ENCODE measurements around the gene RB1.
"Not testable (repeated sequence)": the region's sequence is repeated elsewhere in the genome, so short reads cannot be mapped to it uniquely, and the experiment has no call there.

RB1 gene

GRCh38 chr13:48297131-48297786 is 6.3 kb upstream of the RB1 start:
- no peak for DNase-seq (ENCODE audit: low read depth in 3 of 3)

GRCh38 chr13:48299591-48299990 is 4.0 kb upstream of the RB1 start:
- no peak for DNase-seq (ENCODE audit: low read depth in 3 of 3)

DNA sequence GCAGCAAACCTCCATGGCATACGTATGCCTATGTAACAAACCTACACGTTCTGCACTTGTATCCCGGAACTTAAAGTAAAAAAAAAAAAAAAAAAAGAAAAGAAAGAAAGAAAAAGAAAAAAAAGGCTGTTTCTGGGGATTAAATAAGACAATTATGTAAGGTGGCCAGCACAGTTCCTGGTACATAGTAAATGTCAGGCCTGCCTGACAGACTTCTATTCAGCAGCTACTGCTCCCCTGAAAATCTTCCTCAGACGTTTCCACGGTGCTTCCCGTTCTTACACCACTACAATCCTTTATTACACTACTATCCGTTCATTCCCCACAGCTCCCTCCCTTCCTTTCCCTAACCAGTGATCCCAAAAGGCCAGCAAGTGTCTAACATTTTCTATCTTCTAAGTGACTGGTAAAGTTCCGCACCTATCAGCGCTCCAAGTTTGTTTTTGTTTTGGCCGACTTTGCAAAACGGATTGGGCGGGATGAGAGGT is 636 bp upstream of the RB1 start:
- no peak for DNase-seq (ENCODE audit: low read depth in 3 of 3)

DNA sequence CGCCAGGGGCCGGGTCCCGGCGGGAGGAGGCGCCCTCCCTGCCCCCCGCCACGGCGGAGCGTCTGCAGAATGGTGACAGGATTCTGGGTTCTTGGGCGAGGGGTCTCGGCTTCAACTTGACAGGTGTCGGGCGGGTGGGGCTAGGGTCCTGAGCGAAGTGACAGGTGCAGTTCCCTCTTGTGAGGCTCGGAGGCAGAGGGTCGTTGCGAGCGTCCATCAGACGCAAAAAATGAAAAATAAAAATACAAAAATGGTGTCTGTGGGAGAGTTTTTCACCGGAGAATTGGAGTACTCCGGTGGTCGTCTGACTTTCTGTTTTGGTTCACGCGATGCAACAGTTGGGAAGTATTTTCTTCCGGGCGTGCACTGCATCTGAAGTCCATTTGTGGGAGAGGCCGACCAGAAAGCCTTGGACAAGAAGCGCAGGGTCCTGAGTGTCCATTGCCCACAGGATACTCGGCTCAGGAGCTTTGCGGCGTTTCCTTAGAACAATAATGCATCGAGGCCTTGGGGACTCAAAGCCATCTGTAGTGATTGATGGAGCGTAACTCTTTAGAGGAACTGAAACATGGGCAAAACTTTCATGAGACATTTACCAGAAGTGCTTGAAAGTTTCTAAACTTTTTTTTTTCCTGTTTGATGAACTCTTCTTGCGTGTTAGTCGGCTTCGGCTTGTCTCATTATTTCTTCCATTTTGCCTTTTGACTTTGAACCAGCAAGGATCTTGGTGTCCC is 759 bp downstream of the RB1 start:
- DNase-seq (ENCODE audit: low read depth in 3 of 3): no peak

GRCh38 chr13:48311223-48311622 is 7.7 kb downstream of the RB1 start:
- no peak for DNase-seq (ENCODE audit: low read depth in 3 of 3)

DNA sequence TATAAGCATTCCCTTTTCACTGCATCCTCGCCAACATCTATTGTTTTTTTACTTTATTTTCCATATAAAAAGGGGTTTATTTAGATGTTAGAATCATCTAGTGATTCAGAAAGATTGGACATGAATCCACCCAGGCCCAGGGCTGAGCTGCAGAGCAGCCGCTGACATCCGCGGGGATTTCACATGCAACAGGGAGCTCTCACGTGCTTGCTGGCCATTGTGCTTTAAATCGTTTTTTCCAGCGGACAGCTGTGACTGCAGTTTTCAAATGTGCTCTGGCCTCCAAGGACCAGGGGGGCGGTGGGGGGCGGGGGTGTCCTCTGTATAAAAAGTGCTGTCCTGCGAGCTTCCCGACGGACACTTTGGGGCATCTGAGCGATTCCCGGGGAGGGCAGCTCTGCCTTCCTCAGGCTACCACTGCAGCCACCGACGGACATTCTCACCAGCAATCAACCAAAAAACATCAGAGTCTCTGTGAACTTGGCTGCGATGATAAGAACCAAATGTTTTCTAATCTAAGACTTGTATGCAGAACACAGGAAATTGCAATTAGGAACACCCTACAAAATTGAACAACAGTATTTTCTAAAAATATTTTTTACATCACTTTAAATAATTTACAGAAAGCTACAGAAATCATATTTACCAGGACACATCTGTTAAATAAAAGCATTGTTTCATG is 12.6 kb downstream of the RB1 start:
- DNase-seq (ENCODE audit: low read depth in 3 of 3): no peak

DNA sequence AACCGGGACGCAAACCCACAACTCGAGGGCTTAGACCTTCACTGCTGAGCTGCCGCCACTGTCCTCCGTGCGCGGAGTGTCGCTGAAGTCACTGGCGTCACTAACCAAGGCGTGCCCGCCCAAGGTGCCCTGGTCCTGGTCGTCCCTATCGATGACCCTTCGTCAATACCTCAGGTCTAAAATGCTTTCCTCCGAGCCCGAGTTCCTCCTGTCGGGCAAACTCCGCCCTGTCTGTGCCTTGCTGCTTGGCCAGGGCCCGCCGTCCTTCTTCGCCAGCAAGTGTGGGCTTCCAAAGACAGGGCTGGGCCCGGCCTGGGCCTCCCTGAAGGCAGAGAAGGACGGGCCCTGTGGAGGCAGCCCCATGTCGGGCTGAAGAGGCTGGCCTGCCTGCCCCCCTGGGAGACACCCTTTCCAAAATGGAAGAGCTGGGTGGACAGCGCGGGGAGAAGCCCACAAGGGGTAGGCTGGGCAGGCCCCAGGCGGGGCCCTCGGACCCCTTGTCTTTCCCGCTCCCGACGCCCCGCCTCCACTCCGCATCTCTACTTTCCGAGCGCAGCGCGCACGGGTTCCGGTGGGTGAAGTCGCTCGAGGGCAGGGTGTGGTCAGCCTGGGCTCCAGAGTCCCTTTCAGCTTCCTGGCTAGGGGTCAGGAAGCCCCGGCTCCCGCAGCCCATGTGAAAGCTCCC is 13.4 kb downstream of the RB1 start:
- no peak for DNase-seq (ENCODE audit: low read depth in 3 of 3)

- DNase-seq (ENCODE audit: low read depth in 3 of 3): no peak
Measured at GRCh38 chr13:48317511-48318376, 14.2 kb downstream of the RB1 start.

DNA sequence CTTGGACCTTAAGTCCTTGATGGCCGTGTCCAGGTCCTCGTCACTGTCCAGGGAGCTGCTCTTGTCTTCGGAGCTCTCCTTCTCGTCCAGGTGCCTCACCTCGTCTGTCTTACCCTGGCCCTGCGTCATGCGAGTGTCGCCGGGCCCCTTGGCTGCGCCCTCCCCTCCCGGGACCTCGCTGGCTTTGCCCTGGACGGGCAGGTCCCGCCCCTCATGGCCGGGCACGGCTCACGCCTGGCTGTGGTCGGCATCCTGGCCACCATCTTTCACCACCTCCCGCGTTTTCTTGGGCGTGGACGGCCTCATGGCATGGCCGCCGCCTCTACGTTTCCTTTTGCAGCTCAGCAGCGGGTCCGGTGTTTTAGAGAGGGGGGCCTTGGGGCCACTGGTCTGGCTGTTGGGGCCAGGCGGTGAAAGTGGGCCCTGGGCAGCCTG is 14.8 kb downstream of the RB1 start:
- no peak for DNase-seq (ENCODE audit: low read depth in 3 of 3)

DNA sequence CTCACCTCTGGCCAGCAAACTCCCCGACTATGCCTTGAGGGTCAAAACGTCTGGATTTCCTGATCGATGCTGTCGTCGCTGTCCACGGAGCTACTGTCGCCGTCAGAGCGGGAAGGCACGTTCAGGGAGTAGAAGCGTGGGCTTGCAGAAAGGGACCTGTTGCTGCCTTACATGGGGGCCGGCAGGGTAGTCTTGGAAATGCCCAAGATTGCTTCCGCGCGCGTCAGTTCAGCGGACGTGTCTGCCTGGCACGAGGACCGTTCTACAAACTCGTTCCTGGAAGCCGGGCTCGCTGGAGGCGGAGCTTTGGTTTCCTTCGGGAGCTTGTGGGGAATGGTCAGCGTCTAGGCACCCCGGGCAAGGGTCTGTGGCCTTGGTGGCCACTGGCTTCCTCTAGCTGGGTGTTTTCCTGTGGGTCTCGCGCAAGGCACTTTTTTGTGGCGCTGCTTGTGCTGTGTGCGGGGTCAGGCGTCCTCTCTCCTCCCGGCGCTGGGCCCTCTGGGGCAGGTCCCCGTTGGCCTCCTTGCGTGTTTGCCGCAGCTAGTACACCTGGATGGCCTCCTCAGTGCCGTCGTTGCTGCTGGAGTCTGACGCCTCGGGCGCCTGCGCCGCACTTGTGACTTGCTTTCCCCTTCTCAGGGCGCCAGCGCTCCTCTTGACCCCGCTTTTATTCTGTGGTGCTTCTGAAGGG is 15.4 kb downstream of the RB1 start:
- no peak for DNase-seq (ENCODE audit: low read depth in 3 of 3)

- no peak for DNase-seq (ENCODE audit: low read depth in 3 of 3)
Measured at GRCh38 chr13:48319531-48320398, 16.2 kb downstream of the RB1 start.

GRCh38 chr13:48320399-48320790 is 16.8 kb downstream of the RB1 start:
- no peak for DNase-seq (ENCODE audit: low read depth in 3 of 3)

DNA sequence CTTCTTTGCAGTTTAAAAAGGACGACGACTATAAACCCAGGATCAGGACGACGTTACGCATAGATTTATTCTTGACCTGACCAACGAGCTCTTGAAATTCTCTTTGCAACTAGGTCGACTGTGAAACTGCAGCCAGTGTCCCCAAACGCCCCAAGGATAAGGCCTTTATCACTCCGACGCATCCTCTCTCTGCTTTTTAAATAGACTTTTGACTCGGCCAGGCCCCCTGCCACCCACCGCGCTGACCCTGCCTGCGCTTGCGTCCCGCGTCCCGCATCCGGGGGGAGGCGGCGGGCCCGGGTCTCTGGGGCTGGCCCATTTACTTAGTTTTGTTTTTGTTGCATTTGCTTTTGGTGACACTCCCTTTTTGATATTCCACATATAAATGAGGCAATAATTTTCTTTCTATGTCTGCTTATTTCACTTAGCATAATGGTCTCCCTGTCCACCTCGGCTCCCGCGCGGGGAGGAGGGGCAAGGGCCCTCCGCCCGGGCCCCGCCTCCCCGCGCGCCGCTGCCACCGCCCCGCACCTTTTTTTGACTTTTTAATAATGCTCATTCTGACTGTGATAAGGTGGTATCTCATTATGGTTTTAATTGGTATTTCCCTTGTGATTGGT is 17.4 kb downstream of the RB1 start:
- DNase-seq (ENCODE audit: low read depth in 3 of 3): no peak

DNA sequence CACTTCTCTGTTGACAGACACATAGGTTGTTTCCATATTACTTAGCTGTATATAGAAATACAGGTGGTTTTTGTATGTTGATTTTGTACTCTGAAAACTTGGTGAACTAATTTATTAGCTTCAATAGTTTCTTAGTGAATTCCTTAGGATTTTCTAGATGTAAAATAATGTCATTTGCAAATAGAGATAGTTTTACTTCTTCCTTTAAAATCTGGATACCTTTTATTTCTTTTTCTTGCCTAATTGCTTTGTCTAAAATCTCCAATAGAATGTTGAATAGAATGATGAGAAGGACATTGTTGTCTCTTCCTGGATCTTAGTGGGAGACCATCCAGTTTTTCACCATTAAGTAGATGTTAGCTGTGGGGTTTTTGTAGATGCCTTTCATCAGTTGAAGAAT is 18.7 kb downstream of the RB1 start:
- DNase-seq (ENCODE audit: low read depth in 3 of 3): no peak

DNA sequence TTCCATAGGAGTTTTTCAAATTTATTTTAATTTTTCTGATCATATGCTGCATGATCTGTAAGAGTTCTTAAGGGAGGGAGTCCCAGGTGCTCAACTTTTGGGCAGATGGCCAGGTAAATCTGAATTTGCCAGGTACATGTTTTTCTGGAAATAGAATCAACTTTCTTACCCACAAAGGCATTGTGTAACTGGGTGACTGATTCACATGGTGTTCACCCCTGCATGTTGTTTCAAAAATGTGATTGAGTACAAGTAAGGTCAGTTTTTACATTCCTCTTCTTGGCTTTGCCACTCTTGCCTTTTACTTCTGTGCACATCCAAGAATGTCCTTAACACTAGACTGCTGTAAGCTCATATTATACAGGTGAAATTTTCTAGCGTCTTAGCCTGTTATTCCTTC is 30.4 kb downstream of the RB1 start:
- DNase-seq (ENCODE audit: low read depth in 3 of 3): no peak

GRCh38 chr13:48334534-48335127 is 31.1 kb downstream of the RB1 start:
- no peak for DNase-seq (ENCODE audit: low read depth in 3 of 3)

- not testable (repeated sequence) for DNase-seq (ENCODE audit: low read depth in 3 of 3)
Measured at GRCh38 chr13:48339198-48339597, 35.6 kb downstream of the RB1 start.

DNA sequence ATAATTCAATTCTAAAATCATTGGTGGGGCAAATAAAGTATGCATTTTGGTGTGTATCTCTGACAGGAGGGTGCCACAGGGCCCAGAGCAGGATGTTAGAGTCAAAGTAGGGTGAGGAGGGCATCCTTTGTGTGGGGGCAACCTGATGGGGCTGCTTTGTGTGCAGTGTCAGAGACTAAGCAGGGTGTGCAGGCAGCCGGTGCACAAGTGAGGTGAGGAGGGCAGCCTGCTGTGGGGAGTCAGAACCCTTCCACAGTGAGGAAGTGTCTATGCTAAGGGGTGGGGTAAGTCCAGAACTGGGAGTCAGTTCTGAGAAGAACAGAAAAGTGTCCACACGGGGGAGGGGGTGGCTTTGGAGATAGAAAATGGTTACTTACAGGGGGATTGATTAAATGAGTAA is 40.7 kb downstream of the RB1 start:
- DNase-seq (ENCODE audit: low read depth in 3 of 3): no peak

DNA sequence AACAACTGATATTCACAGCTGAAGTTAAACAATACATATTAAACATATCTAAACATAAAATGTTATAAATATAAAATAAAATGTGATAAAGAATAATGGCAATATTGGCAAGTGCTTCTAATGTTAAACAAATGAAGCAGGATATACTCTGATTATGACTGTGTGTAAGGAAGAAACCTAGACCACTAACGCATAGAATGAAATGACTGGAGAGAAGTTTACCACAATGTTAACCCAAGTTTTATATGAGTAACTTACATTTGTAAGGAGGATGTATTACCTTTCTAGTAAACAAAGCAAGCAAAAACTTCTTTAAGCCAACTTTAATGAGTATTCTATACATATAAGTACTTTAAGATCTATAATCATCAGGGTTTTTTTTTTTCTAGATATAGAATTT is 43.0 kb downstream of the RB1 start:
- DNase-seq (ENCODE audit: low read depth in 3 of 3): no peak

Measured in stimulated activated CD4-positive, alpha-beta T cell treated with anti-CD3 and anti-CD28 coated beads, TNF-alpha, amount 100 ng/mL, for 24 hours (primary cell).